Stimulated activated CD8-positive, alpha-beta memory T cell treated with anti-CD3 and anti-CD28 coated beads, Interleukin-15, amount 100 ng/mL, for 24 hours (primary cell): ENCODE measurements around the gene ABCA2.

Source experiments
- DNase-seq: peaks from one replicate; pipeline ENCODE4 v3.0.0-alpha.2; 2020; ENCODE audit warnings: low read depth

The ABCA2 gene

GRCh38 chr9:136980669-136981478 is 47.2 kb downstream of the ABCA2 start:
- DNase-seq, result no peak

GRCh38 chr9:136979769-136980587 is 48.1 kb downstream of the ABCA2 start:
- DNase-seq, result no peak

GRCh38 chr9:136978865-136979544 is 49.0 kb downstream of the ABCA2 start:
- DNase-seq, result no peak

GRCh38 chr9:136978073-136978864 is 49.8 kb downstream of the ABCA2 start:
- DNase-seq, result peak; percentile 49

DNA sequence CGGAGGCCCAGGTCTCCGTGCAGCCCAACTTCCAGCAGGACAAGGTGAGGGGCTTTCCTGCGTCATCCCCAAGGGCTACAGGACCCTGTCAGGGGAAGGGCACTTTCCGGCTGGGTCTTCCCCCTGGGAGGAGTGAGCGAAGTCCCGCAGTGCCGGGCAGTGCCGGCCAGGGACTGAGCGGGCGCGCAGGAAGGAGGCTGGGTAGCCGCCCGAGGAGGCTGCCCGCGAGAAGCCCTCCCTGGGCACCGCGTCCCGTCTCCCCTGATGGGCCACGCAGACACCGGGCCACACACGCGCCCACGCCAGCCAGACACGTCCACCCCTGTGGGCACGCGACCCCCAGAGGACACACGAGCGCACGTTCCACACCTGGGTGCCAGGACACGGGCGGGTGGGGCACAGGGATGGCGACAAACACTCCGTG is 50.4 kb downstream of the ABCA2 start:
- DNase-seq, result no peak

GRCh38 chr9:136977223-136977622 is 50.8 kb downstream of the ABCA2 start, which contains the start of gene PTGDS:
TSS of gene PTGDS (plus strand) at chr9:136977504. CDS start at chr9:136977579, 75 bp downstream.
- no peak for DNase-seq

- DNase-seq, result no peak
Measured at GRCh38 chr9:136975644-136976043, 52.4 kb downstream of the ABCA2 start.

DNA sequence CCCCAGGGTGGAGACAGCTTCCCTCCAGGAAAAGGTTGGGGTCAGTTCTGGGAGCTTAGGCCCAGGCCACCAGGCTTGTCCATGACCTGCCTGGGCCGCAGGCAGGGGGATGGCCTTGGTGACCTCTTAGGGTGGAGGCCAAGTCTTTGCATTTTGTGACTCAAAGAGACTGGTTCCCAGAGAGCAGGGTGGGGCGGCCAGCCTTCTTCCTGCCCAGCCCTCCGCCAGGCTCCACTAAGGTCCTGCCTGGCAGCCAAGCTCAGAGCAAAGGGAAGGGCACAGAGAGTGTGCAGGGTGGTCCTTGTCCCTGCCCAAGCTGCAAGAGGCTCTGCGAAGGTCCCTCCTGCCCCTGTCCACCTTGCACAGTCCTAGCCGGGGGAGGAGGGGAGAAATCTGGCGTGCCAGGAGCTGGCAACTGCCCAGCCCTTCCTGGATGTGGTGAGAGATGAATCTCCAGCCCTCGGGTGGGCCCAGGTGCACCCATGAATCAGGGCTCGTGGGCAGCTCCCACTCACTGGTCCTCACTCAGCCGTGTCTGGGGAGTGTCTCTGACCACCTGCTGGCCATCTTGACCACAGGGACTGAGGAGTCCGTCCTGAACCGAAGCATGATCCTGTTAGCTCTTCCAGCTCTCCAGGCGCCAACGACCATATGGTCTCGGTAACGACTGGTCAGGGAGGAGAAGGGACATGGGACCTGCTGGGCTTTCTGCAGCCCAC is 53.1 kb downstream of the ABCA2 start:
- no peak for DNase-seq

DNA sequence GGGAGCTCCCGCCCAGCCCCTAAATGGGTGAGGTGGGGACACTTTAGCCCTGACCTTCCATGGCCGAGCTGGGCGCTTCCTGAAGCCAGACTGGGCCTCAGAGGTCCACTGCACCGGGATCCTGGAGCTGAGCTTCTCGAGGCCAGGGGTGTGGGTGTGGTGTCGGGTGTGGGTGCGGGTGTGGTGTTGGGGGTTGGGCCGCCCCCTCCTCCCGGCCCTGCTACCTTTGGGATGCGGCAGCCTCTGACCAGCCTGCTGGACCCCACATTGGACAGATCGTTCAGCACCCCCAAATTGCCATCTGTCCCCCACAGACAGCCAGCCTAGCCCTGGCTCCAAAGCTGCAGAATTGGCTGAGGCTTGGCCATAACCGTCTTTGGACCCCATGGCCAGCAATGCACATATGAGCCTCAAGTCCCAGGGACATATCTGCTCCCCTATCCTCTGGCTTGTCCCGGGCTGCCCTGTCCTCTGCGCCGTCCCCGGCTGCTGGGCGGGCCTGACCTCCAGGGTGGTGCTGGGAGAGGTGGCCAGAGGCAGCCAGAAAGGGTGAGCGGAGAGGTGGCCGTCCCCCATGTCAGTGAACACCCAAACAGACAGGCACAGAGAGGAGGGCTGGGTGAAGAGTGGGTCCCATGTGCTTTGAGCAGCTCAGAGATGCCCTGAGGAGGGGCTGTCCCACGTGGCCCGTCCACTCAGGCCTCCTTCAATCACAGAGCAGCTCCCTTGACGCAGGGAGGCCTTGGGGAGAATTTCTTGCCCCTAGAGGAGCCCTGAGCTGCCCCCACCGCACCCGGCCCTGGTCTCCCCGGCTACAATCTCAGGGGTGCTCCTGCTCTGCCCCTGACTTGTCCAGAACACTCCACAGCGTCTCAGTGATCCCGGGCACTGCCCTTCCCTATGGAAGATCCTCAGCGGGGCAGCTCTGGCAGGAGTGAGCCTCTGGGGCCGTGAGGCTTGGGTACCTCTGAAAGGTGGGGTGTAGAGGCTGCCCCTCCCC is 54.1 kb downstream of the ABCA2 start:
- no peak for DNase-seq

DNA sequence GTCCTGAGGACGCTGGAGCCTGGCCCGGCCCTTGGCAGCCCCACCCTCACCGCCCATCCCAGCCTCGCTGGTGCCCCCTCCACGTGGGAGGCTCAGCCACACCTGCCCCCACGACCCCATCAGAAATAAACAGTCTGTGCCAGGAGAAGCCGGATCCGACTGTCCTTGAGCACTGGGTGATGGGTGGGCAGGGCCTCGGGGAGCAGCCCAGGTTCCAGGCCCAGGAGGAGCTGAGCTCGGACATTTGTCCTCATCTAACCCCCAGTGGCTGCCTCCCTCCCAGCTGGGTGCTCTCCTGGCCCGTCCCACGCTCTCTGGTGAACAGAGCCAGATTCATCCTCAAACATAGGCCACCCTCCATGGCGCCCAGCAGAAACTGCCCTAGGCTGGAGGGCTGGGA is 55.3 kb downstream of the ABCA2 start:
- DNase-seq, result no peak

DNA sequence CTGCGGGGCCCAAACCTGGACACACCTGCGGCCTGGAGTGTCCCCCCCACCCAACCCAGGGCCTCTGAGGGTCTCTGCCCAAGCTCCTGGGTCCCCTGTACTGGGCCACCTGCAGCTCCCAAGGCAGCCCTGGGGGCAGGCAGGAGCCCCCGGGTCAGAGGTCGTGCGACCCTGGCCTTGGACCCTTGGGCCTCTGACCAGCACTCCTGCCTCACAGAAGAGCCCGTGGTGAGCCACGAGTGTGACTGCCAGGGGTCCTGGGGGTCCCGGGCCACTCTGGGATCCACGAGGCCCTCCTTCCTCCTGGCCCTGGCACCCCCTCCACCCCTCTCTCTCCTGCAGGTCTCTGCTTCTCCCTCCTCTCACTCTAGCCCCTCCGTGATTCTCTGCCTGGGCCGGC is 55.7 kb downstream of the ABCA2 start:
- no peak for DNase-seq

DNA sequence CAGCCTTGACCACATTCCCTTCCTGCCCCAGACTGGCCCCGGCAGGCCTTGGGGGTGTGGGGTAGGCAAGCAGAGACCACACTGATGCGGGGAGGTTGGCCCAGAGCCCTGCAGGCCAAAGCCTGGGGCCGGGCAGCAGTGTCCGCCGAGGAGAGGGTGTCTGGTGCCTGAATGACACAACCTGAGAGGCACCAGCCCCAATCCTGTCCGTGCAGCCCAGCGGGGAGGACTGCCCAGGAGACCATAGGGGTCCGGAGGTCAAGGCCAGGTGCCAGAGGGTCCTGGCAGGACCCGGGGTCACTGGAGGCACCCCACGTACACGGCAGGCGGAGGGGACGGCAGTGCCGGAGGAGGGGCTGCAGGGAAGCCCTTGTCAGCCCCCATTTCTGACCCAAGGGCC is 56.3 kb downstream of the ABCA2 start:
- no peak for DNase-seq

DNA sequence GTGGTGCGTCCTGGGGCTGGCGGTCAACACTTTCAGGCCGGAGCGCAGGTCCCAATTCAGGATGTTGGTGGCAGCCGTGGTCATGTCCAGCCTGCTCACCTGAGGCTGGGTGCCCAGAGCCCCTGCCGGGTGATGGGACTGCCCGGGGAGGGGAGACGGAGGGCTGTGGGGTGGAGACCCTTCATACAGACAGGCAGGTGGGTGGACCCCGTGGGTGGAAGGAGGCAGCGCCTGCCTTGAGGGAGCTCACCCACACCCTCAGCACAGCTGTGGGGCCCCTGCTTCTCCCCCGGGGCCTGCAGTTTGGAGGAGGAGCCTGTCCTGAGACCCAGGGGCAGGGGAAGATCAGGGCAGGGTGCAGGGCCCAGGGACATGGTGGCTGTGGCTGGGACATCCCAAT is 57.7 kb downstream of the ABCA2 start:
- no peak for DNase-seq

DNA sequence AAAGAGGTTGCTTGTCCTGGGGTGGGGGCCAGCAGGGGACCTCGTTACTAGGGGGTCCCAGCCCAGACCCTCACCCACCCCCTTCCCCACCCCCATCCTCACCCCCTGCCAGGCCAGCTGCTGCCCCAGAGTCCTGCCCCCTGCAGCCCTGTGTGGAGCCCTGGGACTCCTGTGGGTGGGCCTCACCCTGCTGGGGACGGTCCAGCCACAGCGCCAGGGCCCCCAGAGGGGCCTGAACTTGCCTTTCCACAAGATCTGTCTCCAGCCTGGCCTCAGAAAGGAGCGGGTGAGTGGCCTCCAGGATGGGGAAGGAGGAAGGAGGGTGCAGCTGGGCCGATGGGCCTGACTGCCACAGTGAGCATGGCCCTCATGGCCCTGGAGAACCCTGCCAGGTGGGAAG is 58.3 kb downstream of the ABCA2 start:
- no peak for DNase-seq

GRCh38 chr9:136969150-136969549 is 58.9 kb downstream of the ABCA2 start:
- DNase-seq, result no peak

DNA sequence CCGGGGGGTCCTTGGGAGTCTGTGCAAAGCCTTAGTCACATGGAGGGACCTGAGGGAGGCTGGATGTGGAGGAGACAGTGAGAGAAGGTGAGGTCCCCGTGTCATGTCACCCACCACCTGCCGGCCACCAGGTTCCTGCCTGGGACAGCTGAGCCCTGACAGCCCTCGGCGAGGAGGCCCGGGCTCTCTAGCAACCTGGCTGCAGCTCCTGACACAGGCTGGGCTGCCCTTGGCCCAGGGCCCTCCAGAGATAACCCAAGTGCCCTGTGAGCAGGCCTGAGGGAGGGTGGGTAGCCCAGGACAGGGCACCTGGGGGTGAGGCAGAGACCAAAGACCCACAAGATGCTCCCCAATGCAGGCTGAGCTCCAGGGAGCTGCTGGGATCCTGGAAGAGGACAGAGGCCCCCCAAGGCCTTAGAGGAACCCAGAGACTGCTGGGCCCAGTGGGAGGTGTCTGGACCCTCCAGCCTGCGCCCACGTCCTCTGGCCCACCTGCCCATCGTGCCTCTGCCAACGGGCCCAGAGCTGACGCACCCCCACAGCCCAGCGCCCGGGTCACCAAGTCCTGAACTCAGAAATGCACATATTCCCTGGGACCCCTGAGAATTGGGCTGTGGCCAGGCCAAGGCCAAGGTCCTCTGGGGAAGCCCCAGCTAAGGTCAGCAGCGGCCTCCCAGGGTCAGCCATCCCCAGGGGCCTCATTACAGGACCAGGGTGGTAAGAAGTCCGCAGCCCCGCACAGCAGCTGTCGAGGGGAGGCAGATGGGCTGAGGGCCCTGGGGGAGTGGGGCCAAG is 59.5 kb downstream of the ABCA2 start:
- no peak for DNase-seq

DNA sequence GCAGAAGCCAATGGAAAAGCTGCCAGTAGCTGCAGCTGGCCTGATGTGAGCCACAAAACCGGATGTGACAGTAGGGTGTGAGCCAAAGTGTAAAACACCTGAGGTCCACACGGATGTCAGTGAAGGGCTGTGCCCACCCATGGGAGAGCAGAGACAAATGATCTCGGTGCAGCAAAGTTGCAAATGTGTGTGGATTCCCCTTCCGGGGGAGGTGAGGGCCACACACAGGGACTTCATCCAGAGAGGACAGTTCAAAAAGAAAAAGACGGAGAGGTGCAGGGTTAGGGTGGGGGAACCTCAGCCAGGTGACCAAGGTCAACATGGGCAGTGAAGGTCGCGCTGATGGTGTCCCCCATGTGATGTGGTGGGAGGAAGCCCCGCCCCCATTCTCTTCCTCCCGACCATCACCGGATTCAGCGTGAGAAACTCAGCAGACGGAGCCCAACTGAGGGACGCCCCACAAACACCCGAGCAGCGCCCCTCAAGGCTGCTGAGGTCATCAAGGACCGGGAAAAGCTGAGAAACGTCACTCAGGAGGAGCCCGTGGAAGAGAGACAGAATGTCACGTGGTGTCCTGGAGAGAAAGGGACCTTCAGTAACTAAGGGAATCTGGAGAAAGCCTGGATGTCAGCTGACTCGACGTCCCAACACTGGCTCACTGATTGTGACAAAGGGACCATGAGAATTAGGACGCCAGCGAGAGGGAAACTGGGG is 62.1 kb downstream of the ABCA2 start:
- DNase-seq, result no peak

DNA sequence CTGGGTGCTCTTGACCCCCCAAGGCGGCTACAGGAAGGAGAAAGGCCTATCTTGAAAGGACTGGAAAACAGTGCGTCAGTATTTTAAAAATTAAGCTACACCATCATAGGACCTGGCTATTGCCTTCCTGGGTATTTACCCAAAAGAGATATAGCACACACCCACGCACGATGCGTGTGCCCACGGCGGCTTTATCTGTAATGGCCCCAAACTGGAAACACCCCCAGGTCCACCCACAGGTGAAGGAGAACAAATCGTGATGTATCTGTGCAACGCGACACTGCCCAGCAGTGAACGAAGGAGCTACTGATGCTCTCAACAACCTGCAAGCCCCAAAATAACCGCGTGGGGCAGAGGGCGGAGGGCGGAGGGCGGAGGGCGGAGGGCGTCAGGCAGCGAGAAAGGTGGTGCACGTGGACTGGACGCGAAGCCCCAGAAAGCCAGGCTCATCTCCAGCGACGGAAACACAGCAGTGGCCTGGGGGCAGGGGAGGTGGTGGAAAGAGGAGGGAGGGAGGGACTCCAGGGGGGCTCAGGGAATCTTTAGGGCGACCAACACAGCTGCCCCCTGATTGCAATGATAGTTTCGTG is 63.1 kb downstream of the ABCA2 start:
- no peak for DNase-seq
